ENCODE results near the gene LRRC1. TPM values are rescaled to one million over a fixed set of nuclear protein-coding genes. Genes with fewer than 3 reads are reported as not detected.

Gene LRRC1
- total RNA-seq, 2 donors from 2014 or later, result 3.8 to 4.9 TPM

- intact Hi-C loops (cut with DNase I), result no loop called here
- no peak for DNase-seq
- no peak for ATAC-seq
These were observed 116.0 kb downstream of the LRRC1 start for GRCh38 chr6:53910834-53911233.

GRCh38 chr6:53912661-53913060, 117.9 kb downstream of the LRRC1 start:
- ATAC-seq (no peak), DNase-seq (no peak)
- intact Hi-C loops (cut with DNase I), result no loop called here

GRCh38 chr6:53913286-53913685, 118.5 kb downstream of the LRRC1 start:
- intact Hi-C loops (cut with DNase I), result no loop called here
- no peak for DNase-seq

GRCh38 chr6:53915026-53915691, 120.4 kb downstream of the LRRC1 start:
- DNase-seq (no peak), ATAC-seq (no peak)
- intact Hi-C loops (cut with DNase I), result no loop called here

More at GRCh38 chr6:53913286-53913685, 118.5 kb downstream of the LRRC1 start:
- ATAC-seq, result no peak

- DNase-seq (no peak), ATAC-seq (no peak)
- intact Hi-C loops (cut with DNase I), result no loop called here
These were observed 122.1 kb downstream of the LRRC1 start for GRCh38 chr6:53916804-53917463.

- intact Hi-C loops (cut with DNase I), result no loop called here
- no peak for ATAC-seq
- no peak for DNase-seq
These were observed 122.6 kb downstream of the LRRC1 start for GRCh38 chr6:53917464-53917842.

GRCh38 chr6:53918854-53919510, 124.2 kb downstream of the LRRC1 start:
- intact Hi-C loops (cut with DNase I), result no loop called here
- DNase-seq (no peak), ATAC-seq (no peak)

GRCh38 chr6:53919881-53920360, 125.1 kb downstream of the LRRC1 start:
- intact Hi-C loops (cut with DNase I), result no loop called here
- DNase-seq (no peak), ATAC-seq (no peak)

GRCh38 chr6:53920881-53921280, 126.1 kb downstream of the LRRC1 start:
- intact Hi-C loops (cut with DNase I), result no loop called here
- DNase-seq, result no peak
- ATAC-seq, result no peak

- intact Hi-C loops (cut with DNase I), result no loop called here
- no peak for ATAC-seq
- DNase-seq, result no peak
These were observed 126.8 kb downstream of the LRRC1 start for GRCh38 chr6:53921639-53922038.

GRCh38 chr6:53922539-53922981, 127.8 kb downstream of the LRRC1 start:
- intact Hi-C loops (cut with DNase I), result no loop called here
- ATAC-seq, result no peak
- no peak for DNase-seq

- intact Hi-C loops (cut with DNase I), result no loop called here
- DNase-seq, result no peak
- ATAC-seq, result no peak
These were observed 129.5 kb downstream of the LRRC1 start for GRCh38 chr6:53924277-53924676.

- DNase-seq (no peak), ATAC-seq (no peak)
- intact Hi-C loops (cut with DNase I), result no loop called here
These were observed 130.1 kb downstream of the LRRC1 start for GRCh38 chr6:53924821-53925422.

GRCh38 chr6:53925891-53926290, 131.1 kb downstream of the LRRC1 start:
- intact Hi-C loops (cut with DNase I), result no loop called here
- ATAC-seq (no peak), DNase-seq (no peak)

GRCh38 chr6:53926505-53926904, 131.7 kb downstream of the LRRC1 start:
- ATAC-seq, result peak in 1 of 2 donors; percentile 7
- intact Hi-C loops (cut with DNase I), result no loop called here
- no peak for DNase-seq

- intact Hi-C loops (cut with DNase I), result no loop called here
- ATAC-seq (no peak), DNase-seq (no peak)
These were observed 133.8 kb downstream of the LRRC1 start for GRCh38 chr6:53928641-53929040.

GRCh38 chr6:53929041-53929820, 134.4 kb downstream of the LRRC1 start:
- intact Hi-C loops (cut with DNase I), result no loop called here
- ATAC-seq, result peak; percentile 42 to 68
- DNase-seq, result no peak

- DNase-seq (no peak), ATAC-seq (no peak)
- intact Hi-C loops (cut with DNase I), result no loop called here
These were observed 135.0 kb downstream of the LRRC1 start for GRCh38 chr6:53929821-53930120.

GRCh38 chr6:53930330-53930729, 135.5 kb downstream of the LRRC1 start:
- intact Hi-C loops (cut with DNase I), result no loop called here
- DNase-seq, result no peak
- ATAC-seq, result no peak
